Heart right ventricle (tissue), 16 donors: ENCODE measurements around the gene NPAS3. TPM values are rescaled to one million over a fixed set of nuclear protein-coding genes. Genes with fewer than 3 reads are reported as not detected.

ENCODE experiments used
- ATAC-seq, 8 donors: fragments of 200-7000 bp; cut with Tn5 transposase; one replicate each; pipeline ENCODE4 v1.9.1; 2020; ENCODE audit warnings: mild to moderate bottlenecking in 8 of 8, moderate library complexity in 8 of 8, moderate number of reproducible peaks in 1 of 8
- DNase-seq, 2 donors: peaks; one replicate each; pipeline ENCODE4 v3.0.0-alpha.2; 2020
- H3K27ac ChIP-seq, 10 donors: fragments of 200-600 bp; sonication (generic) in 2 of 10; one replicate each; pipeline versions ENCODE4 v1.5.0 to v1.8.0; 2020 to 2022; ENCODE audit warnings: mild to moderate bottlenecking in 3 of 10
- H3K27me3 ChIP-seq, 7 donors: fragments of 200-600 bp; one replicate each; pipeline ENCODE4 v1.8.0; 2021 to 2022; ENCODE audit warnings: mild to moderate bottlenecking in 2 of 7
- H3K36me3 ChIP-seq, 9 donors: fragments of 200-600 bp; sonication (generic) in 1 of 9; one replicate each; pipeline versions ENCODE4 v1.5.0 to v1.8.0; 2020 to 2022; ENCODE audit warnings: mild to moderate bottlenecking in 2 of 9
- H3K4me1 ChIP-seq, 9 donors: fragments of 200-600 bp; sonication (generic) in 1 of 9; one replicate each; pipeline versions ENCODE4 v1.5.0 to v1.8.0; 2020 to 2022; ENCODE audit warnings: mild to moderate bottlenecking in 4 of 9
- H3K4me3 ChIP-seq, 10 donors: fragments of 200-600 bp; sonication (generic) in 2 of 10; one replicate each; pipeline versions ENCODE4 v1.5.0 to v1.8.0; 2020 to 2022; ENCODE audit warnings: mild to moderate bottlenecking in 7 of 10, moderate library complexity in 2 of 10
- H3K9me3 ChIP-seq, 11 donors: fragments of 200-600 bp in 10 of 11; sonication (generic) in 2 of 11; one replicate each; pipeline versions ENCODE4 v1.5.0 to v1.8.0; 2013 to 2022; ENCODE audit warnings: mild to moderate bottlenecking in 2 of 11, control low read depth in 1 of 11, moderate library complexity in 1 of 11
- CTCF ChIP-seq, 9 donors: fragments of 200-600 bp; sonication (generic) in 2 of 9; IDR thresholded peaks; one replicate each; pipeline versions ENCODE4 v1.5.0 to v1.8.0; 2021 to 2022; ENCODE audit warnings: antibody characterized with exemption in 9 of 9, mild to moderate bottlenecking in 5 of 9, moderate library complexity in 1 of 9
- WGBS, 2 donors: extraction: QIAGEN DNeasy Blood & Tissue Kit; methylation state at CpG; one replicate each; pipeline ENCODE4 v1.1.7; 2013; ENCODE audit warnings: inconsistent platforms in 1 of 2; 5-methylcytosine and 5-hydroxymethylcytosine counted together
- intact Hi-C, 10 donors: fragments of 100-400 bp; cut with DNase I; formaldehyde crosslinking; loops; one replicate each; pipeline versions ENCODE4 v1.11.1 to v1.14.2; 2022
- polyA plus RNA-seq, 2 donors: library from polyadenylated mRNA; stranded (reverse); fragments of 200-250 nt; gene quantifications; one replicate each; pipeline ENCODE4 v1.2.3, GENCODE V29; 2013
- total RNA-seq, 10 donors: library from RNA; stranded (reverse); fragmentation: NEBNext Ultra II Directional in 3 of 10; extraction: Animal tissue kit (Norgen Biotek cat#: 25700) in 3 of 10; gene quantifications; one replicate each; pipeline versions ENCODE4 v1.2.1 to v1.2.4, GENCODE V29; 2021 to 2023
- donor health status: Arrhythmogenic right ventricular cardiomyopathy.
- donor health status: ischemic (EF 13 %, LVEDD 7.1; RV severe dilation, severe dysfunction).
- donor health status: healthy with polysubstance abuse.
- donor health status: DM: no; HTN: yes; CAD: no.
- donor health status: DM: no; HTN: no; CAD: no.
- donor health status: ischemic (EF 25% LVEDD 6.9; RV normal size, moderate dysfunction).
- donor health status: ischemic (EF 25% LVEDD 5.7; RV mildly dilated, moderate dysfunction).
- donor health status: healthy.
- donor health status: DM: yes; HTN: yes; CAD: no.
- donor health status: Ischemic cardiomyopathy.
- donor health status: ischemic (EF 35%, LVEDD 5.7; RV mildly dilated, moderate dysfunction).
- donor health status: nonischemic (EF 11% LVEDD 7.7; RV severe dilation, severe dysfunction).
- donor health status: DM: yes; HTN: yes; CAD: no.
- donor health status: PGD.
- donor health status: ischemic (EF 29% LVEDD 5.4; RV normal size, mild dysfunction).
- donor health status: nonischemic (EF 23%, LVEDD 6.1; RV moderate dilation, normal function).

The NPAS3 gene
- total and polyA plus RNA-seq, 12 donors = 0.12 to 2.8 (median 0.99) TPM

DNA sequence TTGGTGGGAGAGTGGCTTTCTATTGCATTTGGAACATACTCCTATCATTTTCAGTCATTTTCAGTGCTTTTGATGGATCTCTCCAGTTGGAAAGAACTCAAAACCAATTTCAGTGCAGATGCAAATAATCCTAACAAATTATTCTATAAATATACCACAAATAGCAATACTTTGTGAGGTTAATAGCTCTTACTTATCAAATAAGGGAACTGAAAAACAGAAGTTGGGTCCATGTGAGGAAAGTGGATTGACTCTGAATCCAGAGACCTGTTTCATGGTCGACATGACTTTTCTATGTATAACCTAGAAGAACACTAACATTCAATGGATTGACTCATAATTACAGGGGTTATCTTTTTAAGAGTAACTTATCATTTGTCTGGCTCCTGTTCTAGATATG lies 763.6 kb downstream of the NPAS3 start:
- Histone ChIP-seq H3K9me3 (no peaks in the 10 kb centered on the region), H3K27ac (no peak overlapping the region), H3K4me1 (no peaks in the 10 kb centered on the region), H3K36me3 (no peaks in the 10 kb centered on the region), H3K27me3 (peaks cover 0 to 3% (median 0%) of the 10 kb centered on the region in 7 donors), H3K4me3 (no peak overlapping the region)
- WGBS, 2 donors = 92 to 100% methylated on average over 1 of the region's 1 CpG
- no peak for TF ChIP-seq CTCF (IDR thresholded peaks at IDR 0.05)
- no peak for DNase-seq
- intact Hi-C loops = loop anchor here in 1 of 10 donors (5.0 kb wide), 1 partner anchor 70 kb away; no protein-coding TSS in a partner anchor
- ATAC-seq = no peak

DNA sequence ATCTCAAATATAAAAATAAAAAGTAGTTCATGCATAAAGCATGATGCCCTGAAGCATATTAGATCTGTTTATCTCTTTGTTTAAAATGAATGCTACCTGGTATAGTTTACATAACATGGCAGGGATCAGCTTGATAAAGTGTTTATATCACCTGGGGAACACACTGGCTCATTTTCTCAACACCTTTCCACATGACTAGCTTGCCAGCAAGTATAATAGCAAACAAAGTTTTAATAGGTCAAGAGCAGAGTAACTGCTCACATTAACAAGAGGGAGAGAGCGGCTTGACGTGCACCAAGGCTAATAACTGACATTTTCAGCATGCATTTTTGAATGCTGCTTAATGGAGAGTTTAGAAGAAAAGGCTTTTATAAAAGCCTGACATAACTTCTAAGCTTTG lies 765.8 kb downstream of the NPAS3 start:
- Histone ChIP-seq H3K4me3 (no peak overlapping the region), H3K27me3 (peaks cover 0 to 2% (median 0%) of the 10 kb centered on the region in 7 donors), H3K4me1 (no peaks in the 10 kb centered on the region), H3K27ac (no peak overlapping the region), H3K9me3 (no peaks in the 10 kb centered on the region), H3K36me3 (no peaks in the 10 kb centered on the region)
- WGBS, 2 donors = 90 to 92% methylated on average over 2 of the region's 2 CpGs
- intact Hi-C loops = loop anchor here in 1 of 10 donors (5.0 kb wide), 1 partner anchor 68 kb away; no protein-coding TSS in a partner anchor
- TF ChIP-seq CTCF (IDR thresholded peaks at IDR 0.05) = no peak
- no peak for ATAC-seq
- DNase-seq = no peak

DNA sequence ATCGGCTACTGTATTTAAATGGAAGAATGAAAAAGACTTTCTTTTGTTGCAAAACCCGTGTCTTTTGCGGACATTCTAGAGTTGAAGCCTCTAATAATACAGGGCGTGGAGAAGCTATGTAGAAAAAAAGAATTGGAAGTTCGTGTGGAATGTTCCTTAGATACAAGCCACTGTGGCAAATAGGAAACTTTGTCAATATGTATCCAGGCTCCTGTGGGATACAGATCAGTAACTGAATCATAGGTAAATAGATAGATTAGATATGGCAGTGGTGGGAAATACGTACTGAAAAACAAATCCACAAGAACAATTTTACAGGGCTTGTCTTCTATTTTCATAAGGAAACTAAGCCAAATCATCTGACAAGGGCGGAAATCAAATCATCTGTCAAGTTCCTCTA lies 766.8 kb downstream of the NPAS3 start:
- no peak overlapping the region for H3K27ac ChIP-seq
- DNase-seq (no peak), ATAC-seq (no peak)
- no peak overlapping the region for H3K4me3 ChIP-seq
- no peaks in the 10 kb centered on the region for H3K27me3 ChIP-seq
- no peak for TF ChIP-seq CTCF (IDR thresholded peaks at IDR 0.05)
- intact Hi-C loops = no loop called here
- no peaks in the 10 kb centered on the region for H3K4me1 ChIP-seq
- H3K36me3 ChIP-seq = no peaks in the 10 kb centered on the region
- 88 to 92% methylated on average over 7 of the region's 7 CpGs for WGBS, 2 donors
- no peaks in the 10 kb centered on the region for H3K9me3 ChIP-seq

DNA sequence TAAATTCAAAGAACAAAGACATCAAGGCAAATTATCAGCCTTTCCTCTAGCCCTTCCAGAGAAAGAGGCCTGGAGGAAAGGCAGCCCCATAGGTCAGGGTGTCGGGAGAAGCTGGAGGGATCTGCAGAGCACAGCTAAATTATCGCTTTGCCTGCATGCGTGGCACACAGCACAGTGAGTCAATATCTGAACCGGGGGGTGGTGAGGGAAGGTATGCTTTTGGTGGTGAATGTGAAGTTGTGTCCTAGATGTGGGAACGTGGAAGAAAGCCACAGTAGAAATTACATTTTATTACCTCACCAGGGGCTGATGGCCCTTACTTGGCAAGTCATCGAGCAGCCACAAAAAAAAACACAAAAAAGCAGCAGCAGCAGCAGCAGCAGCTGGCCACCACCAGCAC lies 769.0 kb downstream of the NPAS3 start:
- Histone ChIP-seq H3K9me3 (no peaks in the 10 kb centered on the region), H3K27ac (no peak overlapping the region), H3K4me3 (no peak overlapping the region), H3K36me3 (no peaks in the 10 kb centered on the region), H3K4me1 (no peaks in the 10 kb centered on the region), H3K27me3 (no peaks in the 10 kb centered on the region)
- intact Hi-C loops = loop anchor here in 1 of 10 donors (2.0 kb wide), 1 partner anchor 29 kb away; no protein-coding TSS in a partner anchor
- no peak for ATAC-seq
- TF ChIP-seq CTCF (IDR thresholded peaks at IDR 0.05) = no peak
- DNase-seq = no peak
- 77 to 85% methylated on average over 6 of the region's 6 CpGs for WGBS, 2 donors
